Measurements from ENCODE around the gene FPGS. TPM values are rescaled to one million over a fixed set of nuclear protein-coding genes. Genes with fewer than 3 reads are reported as not detected.

FPGS gene
- total and polyA plus RNA-seq, 4 donors = 20.4 to 61.1 (median 42.7) TPM

DNA sequence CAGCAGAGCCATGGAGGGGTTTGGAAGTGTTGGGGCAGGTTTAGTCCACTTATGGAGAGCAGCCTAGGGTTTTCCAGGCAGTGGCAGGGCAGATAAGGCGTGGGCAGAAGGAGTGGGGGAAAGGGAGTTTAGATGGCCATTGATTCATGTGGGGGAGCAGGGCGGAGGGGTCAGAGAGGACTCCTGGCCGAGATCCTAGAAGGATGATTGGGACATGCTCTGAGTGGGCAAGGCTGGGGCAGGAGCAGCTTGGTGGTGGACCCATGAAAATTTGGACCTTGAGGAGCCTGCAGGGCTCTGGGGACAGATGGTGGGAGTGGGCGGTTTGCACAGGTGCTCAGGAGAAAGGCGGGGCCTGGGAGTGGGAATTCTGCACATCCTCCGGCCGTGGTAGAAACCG, 49.5 kb upstream of the FPGS start:
- Histone ChIP-seq H3K27me3 (ENCODE audit: control insufficient read depth in 4 of 4, insufficient read depth in 4 of 4, low read length in 3 of 4) (no peaks in the 10 kb centered on the region), H3K9me3 (ENCODE audit: control insufficient read depth in 4 of 4, low read length in 3 of 4) (no peaks in the 10 kb centered on the region), H3K27ac (ENCODE audit: low read depth in 1 of 2, low read length in 2 of 2) (no peak overlapping the region), H3K4me3 (ENCODE audit: low read depth in 1 of 3, low read length in 3 of 3) (no peak overlapping the region), H3K4me1 (ENCODE audit: control insufficient read depth in 4 of 4, insufficient read depth in 4 of 4, low read length in 3 of 4) (peaks cover 0 to 8% (median 0%) of the 10 kb centered on the region in 4 donors), H3K9ac (ENCODE audit: low read depth in 1 of 2, low read length in 2 of 2) (no peak overlapping the region), H3K36me3 (ENCODE audit: control insufficient read depth in 4 of 4, insufficient read depth in 3 of 4, low read depth in 1 of 4, low read length in 3 of 4) (peaks cover 0 to 3% (median 2%) of the 10 kb centered on the region in 4 donors)
- TF ChIP-seq RAD21 (IDR thresholded peaks at IDR 0.05) (no peak), HNF4G (IDR thresholded peaks at IDR 0.05) (no peak), RXRA (IDR thresholded peaks at IDR 0.05) (no peak), NR2F2 (IDR thresholded peaks at IDR 0.05) (no peak), HNF4A (conservative IDR thresholded peaks at IDR 0.05) (no peak), FOXA1 (IDR thresholded peaks at IDR 0.05) (no peak), YY1 (IDR thresholded peaks at IDR 0.05) (no peak), JUND (IDR thresholded peaks at IDR 0.05) (no peak), TAF1 (conservative IDR thresholded peaks at IDR 0.05) (no peak), GABPA (IDR thresholded peaks at IDR 0.05 in 1 of 2, conservative IDR thresholded peaks at IDR 0.05 in 1 of 2) (no peak)
- TF ChIP-seq, protein P1, sequence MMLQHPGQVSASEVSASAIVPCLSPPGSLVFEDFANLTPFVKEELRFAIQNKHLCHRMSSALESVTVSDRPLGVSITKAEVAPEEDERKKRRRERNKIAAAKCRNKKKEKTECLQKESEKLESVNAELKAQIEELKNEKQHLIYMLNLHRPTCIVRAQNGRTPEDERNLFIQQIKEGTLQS (IDR thresholded peaks at IDR 0.05) = no peak
- TF ChIP-seq, protein P2, sequence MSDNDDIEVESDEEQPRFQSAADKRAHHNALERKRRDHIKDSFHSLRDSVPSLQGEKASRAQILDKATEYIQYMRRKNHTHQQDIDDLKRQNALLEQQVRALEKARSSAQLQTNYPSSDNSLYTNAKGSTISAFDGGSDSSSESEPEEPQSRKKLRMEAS (IDR thresholded peaks at IDR 0.05) = no peak
- TF ChIP-seq, protein P3, sequence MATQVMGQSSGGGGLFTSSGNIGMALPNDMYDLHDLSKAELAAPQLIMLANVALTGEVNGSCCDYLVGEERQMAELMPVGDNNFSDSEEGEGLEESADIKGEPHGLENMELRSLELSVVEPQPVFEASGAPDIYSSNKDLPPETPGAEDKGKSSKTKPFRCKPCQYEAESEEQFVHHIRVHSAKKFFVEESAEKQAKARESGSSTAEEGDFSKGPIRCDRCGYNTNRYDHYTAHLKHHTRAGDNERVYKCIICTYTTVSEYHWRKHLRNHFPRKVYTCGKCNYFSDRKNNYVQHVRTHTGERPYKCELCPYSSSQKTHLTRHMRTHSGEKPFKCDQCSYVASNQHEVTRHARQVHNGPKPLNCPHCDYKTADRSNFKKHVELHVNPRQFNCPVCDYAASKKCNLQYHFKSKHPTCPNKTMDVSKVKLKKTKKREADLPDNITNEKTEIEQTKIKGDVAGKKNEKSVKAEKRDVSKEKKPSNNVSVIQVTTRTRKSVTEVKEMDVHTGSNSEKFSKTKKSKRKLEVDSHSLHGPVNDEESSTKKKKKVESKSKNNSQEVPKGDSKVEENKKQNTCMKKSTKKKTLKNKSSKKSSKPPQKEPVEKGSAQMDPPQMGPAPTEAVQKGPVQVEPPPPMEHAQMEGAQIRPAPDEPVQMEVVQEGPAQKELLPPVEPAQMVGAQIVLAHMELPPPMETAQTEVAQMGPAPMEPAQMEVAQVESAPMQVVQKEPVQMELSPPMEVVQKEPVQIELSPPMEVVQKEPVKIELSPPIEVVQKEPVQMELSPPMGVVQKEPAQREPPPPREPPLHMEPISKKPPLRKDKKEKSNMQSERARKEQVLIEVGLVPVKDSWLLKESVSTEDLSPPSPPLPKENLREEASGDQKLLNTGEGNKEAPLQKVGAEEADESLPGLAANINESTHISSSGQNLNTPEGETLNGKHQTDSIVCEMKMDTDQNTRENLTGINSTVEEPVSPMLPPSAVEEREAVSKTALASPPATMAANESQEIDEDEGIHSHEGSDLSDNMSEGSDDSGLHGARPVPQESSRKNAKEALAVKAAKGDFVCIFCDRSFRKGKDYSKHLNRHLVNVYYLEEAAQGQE (IDR thresholded peaks at IDR 0.05) = no peak
- 72% methylated on average over 8 of the region's 8 CpGs for WGBS
- DNase-seq (ENCODE audit: low spot score) = no peak

DNA sequence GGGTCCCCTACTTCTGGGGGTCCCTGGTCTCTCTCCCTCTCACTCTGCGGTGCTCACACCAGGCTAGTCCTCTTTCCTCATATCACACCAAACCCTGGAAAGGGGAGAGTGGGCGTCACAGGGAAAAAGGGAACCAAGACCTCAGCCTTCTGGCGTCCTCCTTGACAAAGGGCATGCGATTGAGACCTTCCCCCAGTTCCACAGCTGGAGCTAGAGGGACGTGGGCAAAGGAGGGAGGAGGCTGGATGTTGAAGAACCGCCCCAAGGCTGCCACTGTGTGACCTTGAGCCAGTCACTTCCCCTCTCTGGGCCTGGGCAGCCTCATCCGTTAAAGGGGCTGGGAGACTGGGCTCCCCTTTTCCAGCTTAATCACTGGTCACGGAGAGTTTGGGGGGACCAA, 49.1 kb upstream of the FPGS start:
- TF ChIP-seq, protein P4, sequence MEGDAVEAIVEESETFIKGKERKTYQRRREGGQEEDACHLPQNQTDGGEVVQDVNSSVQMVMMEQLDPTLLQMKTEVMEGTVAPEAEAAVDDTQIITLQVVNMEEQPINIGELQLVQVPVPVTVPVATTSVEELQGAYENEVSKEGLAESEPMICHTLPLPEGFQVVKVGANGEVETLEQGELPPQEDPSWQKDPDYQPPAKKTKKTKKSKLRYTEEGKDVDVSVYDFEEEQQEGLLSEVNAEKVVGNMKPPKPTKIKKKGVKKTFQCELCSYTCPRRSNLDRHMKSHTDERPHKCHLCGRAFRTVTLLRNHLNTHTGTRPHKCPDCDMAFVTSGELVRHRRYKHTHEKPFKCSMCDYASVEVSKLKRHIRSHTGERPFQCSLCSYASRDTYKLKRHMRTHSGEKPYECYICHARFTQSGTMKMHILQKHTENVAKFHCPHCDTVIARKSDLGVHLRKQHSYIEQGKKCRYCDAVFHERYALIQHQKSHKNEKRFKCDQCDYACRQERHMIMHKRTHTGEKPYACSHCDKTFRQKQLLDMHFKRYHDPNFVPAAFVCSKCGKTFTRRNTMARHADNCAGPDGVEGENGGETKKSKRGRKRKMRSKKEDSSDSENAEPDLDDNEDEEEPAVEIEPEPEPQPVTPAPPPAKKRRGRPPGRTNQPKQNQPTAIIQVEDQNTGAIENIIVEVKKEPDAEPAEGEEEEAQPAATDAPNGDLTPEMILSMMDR (IDR thresholded peaks at IDR 0.05; ENCODE audit: low read depth, low read length, missing input control) = no peak
- TF ChIP-seq FOXA2 (IDR thresholded peaks at IDR 0.05) = no peak
- TF ChIP-seq RXRA (IDR thresholded peaks at IDR 0.05) = no peak
- TF ChIP-seq RAD21 (IDR thresholded peaks at IDR 0.05) = no peak
- WGBS = 56% methylated on average over 8 of the region's 8 CpGs
- Histone ChIP-seq H3K4me1 (ENCODE audit: control insufficient read depth in 4 of 4, insufficient read depth in 4 of 4, low read length in 3 of 4) (peaks cover 0 to 8% (median 0%) of the 10 kb centered on the region in 4 donors), H3K27me3 (ENCODE audit: control insufficient read depth in 4 of 4, insufficient read depth in 4 of 4, low read length in 3 of 4) (no peaks in the 10 kb centered on the region), H3K9ac (ENCODE audit: low read depth in 1 of 2, low read length in 2 of 2) (no peak overlapping the region), H3K36me3 (ENCODE audit: control insufficient read depth in 4 of 4, insufficient read depth in 3 of 4, low read depth in 1 of 4, low read length in 3 of 4) (peaks cover 0 to 3% (median under 1%) of the 10 kb centered on the region in 4 donors), H3K9me3 (ENCODE audit: control insufficient read depth in 4 of 4, low read length in 3 of 4) (no peaks in the 10 kb centered on the region), H3K27ac (ENCODE audit: low read depth in 1 of 2, low read length in 2 of 2) (no peak overlapping the region), H3K4me3 (ENCODE audit: low read depth in 1 of 3, low read length in 3 of 3) (no peak overlapping the region)
- DNase-seq (ENCODE audit: low spot score) = no peak

Data from liver (tissue), 9 donors.